Heart left ventricle (tissue), 13 donors: ENCODE data around the gene ARHGAP26.

Source experiments
- POLR2A ChIP-seq, 2 donors: fragments of 450-650 bp; IDR thresholded peaks; one replicate each; pipeline ENCODE4 v1.6.1; 2017; ENCODE audit warnings: antibody characterized with exemption in 2 of 2, mild to moderate bottlenecking in 2 of 2, moderate library complexity in 2 of 2
- TF ChIP-seq, protein P1 (sequence below), 12 donors: fragments of 200-600 bp; sonication (generic) in 4 of 12; IDR thresholded peaks; one replicate each; pipeline versions ENCODE4 v1.5.0 to v1.8.0; 2018 to 2022; ENCODE audit warnings: antibody characterized with exemption in 12 of 12, mild to moderate bottlenecking in 5 of 12
- donor health status: ischemic (EF 13 %, LVEDD 7.1; RV severe dilation, severe dysfunction).
- donor health status: DM: no; HTN: yes; CAD: no.
- donor health status: DM: no; HTN: no; CAD: no.
- donor health status: ischemic (EF 25% LVEDD 6.9; RV normal size, moderate dysfunction).
- donor health status: ischemic (EF 25% LVEDD 5.7; RV mildly dilated, moderate dysfunction).
- donor health status: ischemic (EF 35%, LVEDD 5.7; RV mildly dilated, moderate dysfunction).
- donor health status: nonischemic (EF 11% LVEDD 7.7; RV severe dilation, severe dysfunction).
- donor health status: DM: yes; HTN: yes; CAD: no.
- donor health status: PGD.
- donor health status: ischemic (EF 29% LVEDD 5.4; RV normal size, mild dysfunction).
- donor health status: nonischemic (EF 23%, LVEDD 6.1; RV moderate dilation, normal function).

GRCh38 chr5:143061161-143061945 lies 291.2 kb downstream of the ARHGAP26 start:
- no peak for TF ChIP-seq POLR2A (IDR thresholded peaks at IDR 0.05)
- TF ChIP-seq, protein P1, sequence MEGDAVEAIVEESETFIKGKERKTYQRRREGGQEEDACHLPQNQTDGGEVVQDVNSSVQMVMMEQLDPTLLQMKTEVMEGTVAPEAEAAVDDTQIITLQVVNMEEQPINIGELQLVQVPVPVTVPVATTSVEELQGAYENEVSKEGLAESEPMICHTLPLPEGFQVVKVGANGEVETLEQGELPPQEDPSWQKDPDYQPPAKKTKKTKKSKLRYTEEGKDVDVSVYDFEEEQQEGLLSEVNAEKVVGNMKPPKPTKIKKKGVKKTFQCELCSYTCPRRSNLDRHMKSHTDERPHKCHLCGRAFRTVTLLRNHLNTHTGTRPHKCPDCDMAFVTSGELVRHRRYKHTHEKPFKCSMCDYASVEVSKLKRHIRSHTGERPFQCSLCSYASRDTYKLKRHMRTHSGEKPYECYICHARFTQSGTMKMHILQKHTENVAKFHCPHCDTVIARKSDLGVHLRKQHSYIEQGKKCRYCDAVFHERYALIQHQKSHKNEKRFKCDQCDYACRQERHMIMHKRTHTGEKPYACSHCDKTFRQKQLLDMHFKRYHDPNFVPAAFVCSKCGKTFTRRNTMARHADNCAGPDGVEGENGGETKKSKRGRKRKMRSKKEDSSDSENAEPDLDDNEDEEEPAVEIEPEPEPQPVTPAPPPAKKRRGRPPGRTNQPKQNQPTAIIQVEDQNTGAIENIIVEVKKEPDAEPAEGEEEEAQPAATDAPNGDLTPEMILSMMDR (IDR thresholded peaks at IDR 0.05) = no peak
